ENCODE data around the gene PAPPA.

The PAPPA gene

GRCh38 chr9:116434314-116434713 is 280.7 kb downstream of the PAPPA start:
- no peak for DNase-seq

- no peak for DNase-seq
Measured at GRCh38 chr9:116435706-116436105, 282.1 kb downstream of the PAPPA start.

- no peak for DNase-seq
Measured at GRCh38 chr9:116436121-116436520, 282.5 kb downstream of the PAPPA start.

- no peak for DNase-seq
Measured at GRCh38 chr9:116437411-116438370, 284.1 kb downstream of the PAPPA start.

GRCh38 chr9:116442528-116442927 is 288.9 kb downstream of the PAPPA start:
- DNase-seq, result no peak

- DNase-seq, result no peak
Measured at GRCh38 chr9:116447934-116448333, 294.3 kb downstream of the PAPPA start.

GRCh38 chr9:116448431-116448830 is 294.8 kb downstream of the PAPPA start:
- DNase-seq, result no peak

GRCh38 chr9:116449949-116450348 is 296.4 kb downstream of the PAPPA start:
- no peak for DNase-seq

GRCh38 chr9:116450378-116451139 is 297.0 kb downstream of the PAPPA start:
- no peak for DNase-seq

- DNase-seq, result no peak
Measured at GRCh38 chr9:116451500-116452115, 298.0 kb downstream of the PAPPA start.
